H1 (cell line): ENCODE measurements around the gene SLFN12. TPM values are rescaled to one million over a fixed set of nuclear protein-coding genes. Genes with fewer than 3 reads are reported as not detected.

ENCODE experiments used
- CTCF ChIA-PET: fragments of 300-600 bp; sonication (Branson Sonifier 250); formaldehyde crosslinking; loops from one replicate; lab custom pipeline; 2021; ENCODE audit not compliant: partially characterized antibody; lab: Charles Lee
- POLR2A ChIA-PET: fragments of 300-600 bp; sonication (Branson Sonifier 250); formaldehyde crosslinking; loops from one replicate; lab custom pipeline; 2021; ENCODE audit warnings: inconsistent platforms; ENCODE audit not compliant: partially characterized antibody; lab: Charles Lee
- DNase-seq, 2 experiments: peaks; one replicate each; pipeline versions ENCODE4 v3.0.0 to v3.0.0-alpha.2; 2010 to 2022; ENCODE audit warnings: low spot score in 2 of 2, low read depth in 1 of 2, mixed read lengths in 1 of 2
- FAIRE-seq: peaks from 2 replicates; lab custom pipeline; 2011; peaks lifted over from hg19 to GRCh38; lab: Jason Lieb, UNC
- H2AFZ ChIP-seq: 2 replicates; pipeline ENCODE4 v1.8.1; 2012; ENCODE audit warnings: low read length, inconsistent platforms
- H2AK5ac ChIP-seq: 2 replicates; pipeline ENCODE4 v1.6.1; 2013; ENCODE audit warnings: low read depth, low read length
- H2BK120ac ChIP-seq: replicated peaks from 2 replicates; pipeline ENCODE3; 2013; ENCODE audit warnings: low read depth, low read length, inconsistent platforms
- H2BK12ac ChIP-seq: 2 replicates; pipeline ENCODE4 v1.6.1; 2013; ENCODE audit warnings: low read depth, low read length
- H2BK15ac ChIP-seq: 2 replicates; pipeline ENCODE4 v1.6.1; 2013; ENCODE audit warnings: low read length
- H2BK20ac ChIP-seq: 2 replicates; pipeline ENCODE4 v1.6.1; 2013; ENCODE audit warnings: low read length
- H2BK5ac ChIP-seq: 2 replicates; pipeline ENCODE4 v1.6.1; 2013; ENCODE audit warnings: low read depth, low read length
- H3K14ac ChIP-seq: 2 replicates; pipeline ENCODE4 v1.6.1; 2013; ENCODE audit warnings: inconsistent platforms; ENCODE audit not compliant: insufficient read length
- H3K18ac ChIP-seq: 2 replicates; pipeline ENCODE4 v1.6.1; 2013; ENCODE audit warnings: low read length; ENCODE audit errors: extremely low read depth
- H3K23ac ChIP-seq: 2 replicates; pipeline ENCODE4 v1.6.1; 2013; ENCODE audit warnings: inconsistent platforms; ENCODE audit not compliant: insufficient read length
- H3K23me2 ChIP-seq: 2 replicates; pipeline ENCODE4 v1.6.1; 2013; ENCODE audit warnings: low read depth, low read length
- H3K27ac ChIP-seq: 2 replicates; pipeline ENCODE4 v1.6.1; 2011; ENCODE audit warnings: low read depth, low read length, inconsistent platforms
- H3K27me3 ChIP-seq, 4 experiments: replicated peaks in 1 of 4; 1 replicate in 1 of 4; 2 replicates in 3 of 4; pipeline versions ENCODE4 v1.6.1 to v1.8.1; 2011 to 2013; ENCODE audit warnings: low read length in 3 of 4, mild to moderate bottlenecking in 3 of 4, inconsistent platforms in 2 of 4, mixed read lengths in 2 of 4, moderate library complexity in 1 of 4; ENCODE audit not compliant: control insufficient read depth in 3 of 4, insufficient read depth in 3 of 4; ENCODE audit errors: extremely low read depth in 1 of 4
- H3K36me3 ChIP-seq, 4 experiments: 2 replicates each; pipeline versions ENCODE4 v1.6.1 to v1.8.1; 2011 to 2013; ENCODE audit warnings: mild to moderate bottlenecking in 4 of 4, low read length in 3 of 4, moderate library complexity in 2 of 4, control low read depth in 1 of 4, inconsistent platforms in 1 of 4; ENCODE audit not compliant: insufficient read depth in 4 of 4, control insufficient read depth in 2 of 4
- H3K4ac ChIP-seq: replicated peaks from 2 replicates; pipeline ENCODE3; 2013; ENCODE audit warnings: low read length, low read depth, mixed read lengths, inconsistent platforms; ENCODE audit not compliant: insufficient read length
- H3K4me1 ChIP-seq, 4 experiments: replicated peaks in 1 of 4; 1 replicate in 1 of 4; 2 replicates in 3 of 4; pipeline versions ENCODE4 v1.6.1 to v1.8.1; 2011 to 2013; ENCODE audit warnings: low read length in 3 of 4, inconsistent platforms in 2 of 4, mixed read lengths in 1 of 4; ENCODE audit not compliant: insufficient read depth in 4 of 4, control insufficient read depth in 3 of 4
- H3K4me2 ChIP-seq, 2 experiments: 2 replicates each; pipeline versions ENCODE4 v1.6.1 to v1.8.1; 2011 to 2013; ENCODE audit warnings: low read depth in 2 of 2, low read length in 2 of 2, control low read depth in 1 of 2, inconsistent platforms in 1 of 2, mild to moderate bottlenecking in 1 of 2; ENCODE audit not compliant: insufficient read depth in 1 of 2
- H3K4me3 ChIP-seq, 4 experiments: fragments of 200-600, 300-600 bp in 1 of 4; sonication (generic), shearing (Covaris generic), sonication (Bioruptor Twin) in 1 of 4; 2 replicates each; pipeline versions ENCODE4 v1.5.1 to v1.8.1; 2011 to 2016; ENCODE audit warnings: low read length in 4 of 4, low read depth in 3 of 4, control low read depth in 2 of 4, inconsistent platforms in 2 of 4, mild to moderate bottlenecking in 2 of 4, mixed read lengths in 1 of 4, moderate library complexity in 1 of 4; ENCODE audit not compliant: insufficient read depth in 2 of 4; ENCODE audit errors: extremely low read depth in 1 of 4
- H3K56ac ChIP-seq: replicated peaks from 2 replicates; pipeline ENCODE3; 2013; ENCODE audit warnings: low read depth, mild to moderate bottlenecking, mixed read lengths, low read length, inconsistent platforms; ENCODE audit not compliant: insufficient read length
- H3K79me1 ChIP-seq: 2 replicates; pipeline ENCODE4 v1.6.1; 2013; ENCODE audit warnings: low read depth, low read length, control low read depth
- H3K79me2 ChIP-seq, 2 experiments: 2 replicates each; pipeline versions ENCODE4 v1.6.1 to v1.8.1; 2012 to 2013; ENCODE audit warnings: low read length in 2 of 2, mild to moderate bottlenecking in 2 of 2, inconsistent platforms in 1 of 2; ENCODE audit not compliant: insufficient read depth in 2 of 2, control insufficient read depth in 1 of 2
- H3K9ac ChIP-seq, 4 experiments: replicated peaks in 1 of 4; 1 replicate in 1 of 4; 2 replicates in 3 of 4; pipeline versions ENCODE4 v1.6.1 to v1.8.1; 2011 to 2013; ENCODE audit warnings: low read depth in 3 of 4, low read length in 3 of 4, control low read depth in 2 of 4, mild to moderate bottlenecking in 2 of 4, moderate library complexity in 2 of 4, inconsistent platforms in 1 of 4; ENCODE audit errors: extremely low read depth in 1 of 4
- H3K9me3 ChIP-seq, 2 experiments: 2 replicates each; pipeline versions ENCODE4 v1.6.1 to v1.8.1; 2012 to 2013; ENCODE audit warnings: mild to moderate bottlenecking in 2 of 2, moderate library complexity in 2 of 2, control low read depth in 1 of 2, inconsistent platforms in 1 of 2, low read depth in 1 of 2, low read length in 1 of 2, mixed read lengths in 1 of 2; ENCODE audit not compliant: insufficient read depth in 2 of 2
- H4K20me1 ChIP-seq, 2 experiments: replicated peaks in 1 of 2; 2 replicates each; pipeline versions ENCODE3 to v1.8.1; 2011 to 2013; ENCODE audit warnings: inconsistent platforms in 2 of 2, low read length in 2 of 2, mild to moderate bottlenecking in 1 of 2; ENCODE audit not compliant: insufficient read depth in 2 of 2, control insufficient read depth in 1 of 2
- H4K5ac ChIP-seq: 2 replicates; pipeline ENCODE4 v1.6.1; 2013; ENCODE audit warnings: low read length, low read depth, mixed read lengths, inconsistent platforms; ENCODE audit not compliant: insufficient read length
- H4K8ac ChIP-seq: 2 replicates; pipeline ENCODE4 v1.8.0; 2013; ENCODE audit warnings: mild to moderate bottlenecking, moderate library complexity, low read length, inconsistent platforms; ENCODE audit not compliant: insufficient read depth; ENCODE audit errors: extremely low read depth
- H4K91ac ChIP-seq: replicated peaks from 2 replicates; pipeline ENCODE3; 2013; ENCODE audit warnings: low read length, mixed read lengths, inconsistent platforms; ENCODE audit not compliant: insufficient read length
- ASH2L ChIP-seq: fragments of 200-600, 300-600 bp; sonication (generic); IDR thresholded peaks from one replicate; pipeline ENCODE4 v1.7.1; 2017; ENCODE audit warnings: low read length
- CEBPB ChIP-seq: IDR thresholded peaks from 2 replicates; pipeline ENCODE4 v1.6.1; 2012; ENCODE audit warnings: low read depth, low read length
- CHD2 ChIP-seq: IDR thresholded peaks from 2 replicates; pipeline ENCODE4 v1.6.1; 2012; ENCODE audit warnings: low read length, improper control_type of control experiment
- EGR1 ChIP-seq: IDR thresholded peaks from 2 replicates; pipeline ENCODE4 v1.6.1; 2011; ENCODE audit warnings: low read depth, low read length, borderline replicate concordance
- GTF2F1 ChIP-seq: IDR thresholded peaks from 2 replicates; pipeline ENCODE4 v1.6.1; 2012; ENCODE audit warnings: low read depth, low read length, improper control_type of control experiment, borderline replicate concordance
- KDM5A ChIP-seq: fragments of 200-600 bp; IDR thresholded peaks from 2 replicates; pipeline ENCODE4 v1.7.1; 2012; ENCODE audit warnings: mild to moderate bottlenecking, low read length, inconsistent platforms, mixed read lengths
- NANOG ChIP-seq: IDR thresholded peaks from 2 replicates; pipeline ENCODE4 v1.6.1; 2011; ENCODE audit warnings: low read length, low read depth, mild to moderate bottlenecking, inconsistent platforms; ENCODE audit not compliant: insufficient read depth, poor library complexity, severe bottlenecking
- SIRT6 ChIP-seq: IDR thresholded peaks from one replicate; pipeline ENCODE4 v1.7.1; 2012; ENCODE audit warnings: low read length, inconsistent platforms
- SIX5 ChIP-seq: IDR thresholded peaks from 2 replicates; pipeline ENCODE4 v1.6.1; 2011; ENCODE audit warnings: mild to moderate bottlenecking, low read depth, low read length
- YY1 ChIP-seq: IDR thresholded peaks from 2 replicates; pipeline ENCODE4 v1.6.1; 2011; ENCODE audit warnings: low read depth, mild to moderate bottlenecking, low read length
- whole genome bisulfite sequencing, 2 experiments: shearing (Covaris generic) in 1 of 2; methylation state at CpG; one replicate each; pipeline versions ENCODE4 v1.1.6 to v1.1.7; 2013 to 2015; ENCODE audit warnings: low lambda C conversion rate in 2 of 2, mixed read lengths in 2 of 2, inconsistent platforms in 1 of 2, low coverage in 1 of 2, missing lambda C conversion rate in 1 of 2; ENCODE audit not compliant: insufficient replicate concordance in 2 of 2, insufficient coverage in 1 of 2, insufficient read length in 1 of 2; ENCODE audit errors: extremely low coverage in 1 of 2, missing lambda C conversion rate in 1 of 2; 5-methylcytosine and 5-hydroxymethylcytosine counted together
- polyA plus RNA-seq, 7 experiments: library from polyadenylated mRNA; depleted of rRNA in 3 of 7; stranded (reverse) in 5 of 7; unstranded in 2 of 7; fragments of >200 nt in 5 of 7; fragments of 200-250 nt in 2 of 7; gene quantifications; 1 replicate in 5 of 7; 2 replicates in 1 of 7; 4 replicates in 1 of 7; pipeline versions ENCODE4 v1.2.1 to v1.2.3, GENCODE V29; 2011 to 2013; ENCODE audit warnings: missing spikeins in 2 of 7, mixed read lengths in 2 of 7
- total RNA-seq: library from RNA; stranded (reverse); fragmentation: NEBNext Ultra II Directional; extraction: Animal tissue kit (Norgen Biotek cat#: 25700); gene quantifications from 2 replicates; pipeline ENCODE4 v1.2.1, GENCODE V29; 2021
- TF ChIP-seq, protein P1 (sequence below): IDR thresholded peaks from 2 replicates; pipeline ENCODE4 v1.6.1; 2012; ENCODE audit warnings: inconsistent platforms
- TF ChIP-seq, protein P2 (sequence below), 3 experiments: IDR thresholded peaks; 1 replicate in 2 of 3; 2 replicates in 1 of 3; pipeline versions ENCODE4 v1.5.1 to v1.6.1; 2011; ENCODE audit warnings: low read length in 3 of 3, mild to moderate bottlenecking in 3 of 3, inconsistent platforms in 2 of 3, low read depth in 1 of 3, moderate library complexity in 1 of 3; ENCODE audit not compliant: insufficient read depth in 1 of 3; ENCODE audit errors: control extremely low read depth in 1 of 3

The SLFN12 gene
- total and polyA plus RNA-seq, 2 of the 8 experiments (the other 6 are each of a cell fraction or from before 2014, with no cell fraction given) = 1.6 to 10.7 TPM

GRCh38 chr17:35476283-35476820 lies 44.1 kb upstream of the SLFN12 start:
- DNase-seq = no peak
- ChIA-PET CTCF (no interaction called here), POLR2A (no interaction called here)
- no peaks in the 10 kb centered on the region for H3K79me2 ChIP-seq
- H2BK5ac ChIP-seq = no peak overlapping the region
- H3K9me3 ChIP-seq = no peaks in the 10 kb centered on the region
- no peaks in the 10 kb centered on the region for H4K20me1 ChIP-seq
- H3K79me1 ChIP-seq = no peaks in the 10 kb centered on the region
- no peak overlapping the region for H2BK15ac ChIP-seq
- H3K9ac ChIP-seq = no peak overlapping the region
- H2BK12ac ChIP-seq = no peak overlapping the region
- no peak overlapping the region for H4K8ac ChIP-seq
- H3K36me3 ChIP-seq = no peaks in the 10 kb centered on the region
- H3K14ac ChIP-seq = no peak overlapping the region
- H2BK20ac ChIP-seq = no peak overlapping the region
- no peak overlapping the region for H2AK5ac ChIP-seq
- no peaks in the 10 kb centered on the region for H3K23me2 ChIP-seq
- H4K5ac ChIP-seq = no peak overlapping the region
- no peak for FAIRE-seq
- H4K91ac ChIP-seq = no peak overlapping the region
- no peak overlapping the region for H2BK120ac ChIP-seq
- H3K4me3 ChIP-seq = no peak overlapping the region
- H3K56ac ChIP-seq = no peak overlapping the region
- H3K27ac ChIP-seq = no peak overlapping the region
- H3K4me2 ChIP-seq = no peak overlapping the region
- peaks cover 4 to 37% (median 13%) of the 10 kb centered on the region in 4 experiments; a peak in 6 of 7 replicates for H3K27me3 ChIP-seq
- H2AFZ ChIP-seq = no peak overlapping the region
- no peak overlapping the region for H3K23ac ChIP-seq
- no peaks in the 10 kb centered on the region for H3K4me1 ChIP-seq
- H3K4ac ChIP-seq = no peak overlapping the region
- no peak overlapping the region for H3K18ac ChIP-seq
- 91% methylated on average over 2 of the region's 2 CpGs; no CpG with 5 or more reads in 1 of the 2 experiments for WGBS, 2 experiments
- TF ChIP-seq GTF2F1 = no peak
- no peak for TF ChIP-seq ASH2L
- TF ChIP-seq, protein P1, sequence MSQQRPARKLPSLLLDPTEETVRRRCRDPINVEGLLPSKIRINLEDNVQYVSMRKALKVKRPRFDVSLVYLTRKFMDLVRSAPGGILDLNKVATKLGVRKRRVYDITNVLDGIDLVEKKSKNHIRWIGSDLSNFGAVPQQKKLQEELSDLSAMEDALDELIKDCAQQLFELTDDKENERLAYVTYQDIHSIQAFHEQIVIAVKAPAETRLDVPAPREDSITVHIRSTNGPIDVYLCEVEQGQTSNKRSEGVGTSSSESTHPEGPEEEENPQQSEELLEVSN = no peak
- no peak for TF ChIP-seq KDM5A
- no peak for TF ChIP-seq EGR1
- TF ChIP-seq YY1 = no peak
- TF ChIP-seq SIX5 = no peak
- no peak for TF ChIP-seq CHD2
- TF ChIP-seq NANOG = no peak
- no peak for TF ChIP-seq CEBPB
- no peak for TF ChIP-seq SIRT6
- TF ChIP-seq, protein P2, sequence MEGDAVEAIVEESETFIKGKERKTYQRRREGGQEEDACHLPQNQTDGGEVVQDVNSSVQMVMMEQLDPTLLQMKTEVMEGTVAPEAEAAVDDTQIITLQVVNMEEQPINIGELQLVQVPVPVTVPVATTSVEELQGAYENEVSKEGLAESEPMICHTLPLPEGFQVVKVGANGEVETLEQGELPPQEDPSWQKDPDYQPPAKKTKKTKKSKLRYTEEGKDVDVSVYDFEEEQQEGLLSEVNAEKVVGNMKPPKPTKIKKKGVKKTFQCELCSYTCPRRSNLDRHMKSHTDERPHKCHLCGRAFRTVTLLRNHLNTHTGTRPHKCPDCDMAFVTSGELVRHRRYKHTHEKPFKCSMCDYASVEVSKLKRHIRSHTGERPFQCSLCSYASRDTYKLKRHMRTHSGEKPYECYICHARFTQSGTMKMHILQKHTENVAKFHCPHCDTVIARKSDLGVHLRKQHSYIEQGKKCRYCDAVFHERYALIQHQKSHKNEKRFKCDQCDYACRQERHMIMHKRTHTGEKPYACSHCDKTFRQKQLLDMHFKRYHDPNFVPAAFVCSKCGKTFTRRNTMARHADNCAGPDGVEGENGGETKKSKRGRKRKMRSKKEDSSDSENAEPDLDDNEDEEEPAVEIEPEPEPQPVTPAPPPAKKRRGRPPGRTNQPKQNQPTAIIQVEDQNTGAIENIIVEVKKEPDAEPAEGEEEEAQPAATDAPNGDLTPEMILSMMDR (IDR thresholded peaks at IDR 0.05; ENCODE audit: control extremely low read depth in 1 of 3, insufficient read depth in 1 of 3, low read depth in 1 of 3, low read length in 3 of 3) = no peak
